Ammon's horn (tissue), 1 donor: Measurements from ENCODE around the gene TMBIM1.

Experiments used
- DNase-seq: peaks from one replicate; pipeline ENCODE4 v3.0.0-alpha.2; 2016; ENCODE audit warnings: low spot score

Gene TMBIM1

GRCh38 chr2:218272531-218273212 is 19.6 kb downstream of the TMBIM1 start:
- peak; percentile 92 for DNase-seq

GRCh38 chr2:218271865-218272530 is 20.3 kb downstream of the TMBIM1 start:
- DNase-seq, result no peak

GRCh38 chr2:218271487-218271797 is 20.9 kb downstream of the TMBIM1 start:
- no peak for DNase-seq

GRCh38 chr2:218270721-218271486 is 21.4 kb downstream of the TMBIM1 start:
- no peak for DNase-seq

GRCh38 chr2:218269900-218270720 is 22.2 kb downstream of the TMBIM1 start, which contains the start of the genes AAMP and PNKD:
AAMP (minus strand) TSS chr2:218270137; CDS start chr2:218270086, 51 bp downstream.
PNKD (plus strand) TSS chr2:218270519; CDS start chr2:218270536, 17 bp downstream.
- DNase-seq, result peak; percentile 100

GRCh38 chr2:218267259-218267658 is 25.0 kb downstream of the TMBIM1 start:
- no peak for DNase-seq

GRCh38 chr2:218266316-218266979 is 25.9 kb downstream of the TMBIM1 start:
- no peak for DNase-seq

- no peak for DNase-seq
These were observed 26.7 kb downstream of the TMBIM1 start for GRCh38 chr2:218265626-218266025.

- no peak for DNase-seq
These were observed 27.3 kb downstream of the TMBIM1 start for GRCh38 chr2:218264773-218265561.

GRCh38 chr2:218263817-218264641 is 28.3 kb downstream of the TMBIM1 start:
- DNase-seq, result no peak

GRCh38 chr2:218262631-218263586 is 29.4 kb downstream of the TMBIM1 start:
- no peak for DNase-seq

GRCh38 chr2:218262237-218262600 is 30.1 kb downstream of the TMBIM1 start:
- DNase-seq, result no peak

- peak; percentile 39 for DNase-seq
These were observed 30.7 kb downstream of the TMBIM1 start for GRCh38 chr2:218261423-218262236.

GRCh38 chr2:218260742-218261422 is 31.4 kb downstream of the TMBIM1 start, which contains the start of gene GPBAR1:
GPBAR1 (plus strand) TSS chr2:218261015; CDS start chr2:218262725, 1,710 bp downstream.
- DNase-seq, result peak; percentile 3

- DNase-seq, result no peak
These were observed 32.1 kb downstream of the TMBIM1 start for GRCh38 chr2:218260166-218260565.

- peak; percentile 57 for DNase-seq
These were observed 33.0 kb downstream of the TMBIM1 start for GRCh38 chr2:218259099-218259961.
